Measurements from ENCODE around the gene PRDM16. TPM values are rescaled to one million over a fixed set of nuclear protein-coding genes. Genes with fewer than 3 reads are reported as not detected.

Gene PRDM16
- total RNA-seq, 1 donor from 2014 or later = 0.43 TPM

- no peaks in the 10 kb centered on the region for H3K9me3 ChIP-seq (ENCODE audit: insufficient read depth, low read depth, low read length)
- no peak overlapping the region for H3K27ac ChIP-seq (ENCODE audit: low read depth, low read length)
- Mint-ChIP-seq H3K27ac (ENCODE audit: unreplicated experiment) (no peak overlapping the region), H3K27me3 (ENCODE audit: low read depth, unreplicated experiment) (peaks cover 39% of the 10 kb centered on the region), H3K36me3 (ENCODE audit: low read depth, unreplicated experiment) (no peaks in the 10 kb centered on the region), H3K9me3 (ENCODE audit: unreplicated experiment) (no peaks in the 10 kb centered on the region), H3K4me1 (ENCODE audit: low read depth, unreplicated experiment) (no peaks in the 10 kb centered on the region), H3K4me3 (ENCODE audit: unreplicated experiment) (peak overlapping the region; percentile 50)
- H3K4me2 ChIP-seq (ENCODE audit: low read length) = peak overlapping the region; percentile 83
- H4K20me1 ChIP-seq (ENCODE audit: insufficient read depth, low read length) = peaks cover 23% of the 10 kb centered on the region
- H3K36me3 ChIP-seq (ENCODE audit: insufficient read depth, low read length) = no peaks in the 10 kb centered on the region
- H3K79me2 ChIP-seq (ENCODE audit: insufficient read depth, low read length) = peaks cover 19% of the 10 kb centered on the region
- no peak overlapping the region for H3K9ac ChIP-seq (ENCODE audit: low read length)
- FAIRE-seq (no peak), DNase-seq (ENCODE audit: low read depth) (no peak)
- H3K27me3 ChIP-seq (ENCODE audit: insufficient read depth, low read length) = peaks cover 20% of the 10 kb centered on the region
- H3K4me1 ChIP-seq (ENCODE audit: insufficient read depth, low read length) = peaks cover 5% of the 10 kb centered on the region
- TF ChIP-seq CTCF (IDR thresholded peaks at IDR 0.05; ENCODE audit: insufficient read depth, low read depth, low read length) = peak; percentile 6
- no peak for TF ChIP-seq EZH2 (IDR thresholded peaks at IDR 0.05; ENCODE audit: insufficient read depth, low read length)
- no peak overlapping the region for H3K4me3 ChIP-seq (ENCODE audit: insufficient read depth, low read depth, low read length)
- H2AFZ ChIP-seq (ENCODE audit: low read depth, low read length) = no peak overlapping the region
Observed at GRCh38 chr1:3066250-3066711, 2.7 kb upstream of the PRDM16 start.

GRCh38 chr1:3066826-3067225, 2.2 kb upstream of the PRDM16 start:
- no peaks in the 10 kb centered on the region for H3K36me3 ChIP-seq (ENCODE audit: insufficient read depth, low read length)
- no peak overlapping the region for H3K27ac ChIP-seq (ENCODE audit: low read depth, low read length)
- H3K4me2 ChIP-seq (ENCODE audit: low read length) = peak overlapping the region; percentile 83
- H3K79me2 ChIP-seq (ENCODE audit: insufficient read depth, low read length) = peaks cover 24% of the 10 kb centered on the region
- H2AFZ ChIP-seq (ENCODE audit: low read depth, low read length) = no peak overlapping the region
- no peaks in the 10 kb centered on the region for H3K36me3 Mint-ChIP-seq (ENCODE audit: low read depth, unreplicated experiment)
- H3K9me3 ChIP-seq (ENCODE audit: insufficient read depth, low read depth, low read length) = no peaks in the 10 kb centered on the region
- H3K4me1 Mint-ChIP-seq (ENCODE audit: low read depth, unreplicated experiment) = no peaks in the 10 kb centered on the region
- TF ChIP-seq EZH2 (IDR thresholded peaks at IDR 0.05; ENCODE audit: insufficient read depth, low read length) = no peak
- TF ChIP-seq CTCF (IDR thresholded peaks at IDR 0.05; ENCODE audit: insufficient read depth, low read depth, low read length) = no peak
- peaks cover 26% of the 10 kb centered on the region for H4K20me1 ChIP-seq (ENCODE audit: insufficient read depth, low read length)
- no peak overlapping the region for H3K27ac Mint-ChIP-seq (ENCODE audit: unreplicated experiment)
- H3K4me3 Mint-ChIP-seq (ENCODE audit: unreplicated experiment) = no peak overlapping the region
- no peak overlapping the region for H3K4me3 ChIP-seq (ENCODE audit: insufficient read depth, low read depth, low read length)
- peaks cover 43% of the 10 kb centered on the region for H3K27me3 Mint-ChIP-seq (ENCODE audit: low read depth, unreplicated experiment)
- no peak overlapping the region for H3K9ac ChIP-seq (ENCODE audit: low read length)
- FAIRE-seq (no peak), DNase-seq (ENCODE audit: low read depth) (no peak)
- H3K27me3 ChIP-seq (ENCODE audit: insufficient read depth, low read length) = peaks cover 20% of the 10 kb centered on the region
- H3K9me3 Mint-ChIP-seq (ENCODE audit: unreplicated experiment) = no peaks in the 10 kb centered on the region
- H3K4me1 ChIP-seq (ENCODE audit: insufficient read depth, low read length) = peaks cover 10% of the 10 kb centered on the region

GRCh38 chr1:3067301-3067670, 1.7 kb upstream of the PRDM16 start:
- peaks cover 46% of the 10 kb centered on the region for H3K27me3 Mint-ChIP-seq (ENCODE audit: low read depth, unreplicated experiment)
- Histone ChIP-seq H3K36me3 (ENCODE audit: insufficient read depth, low read length) (no peaks in the 10 kb centered on the region), H3K9ac (ENCODE audit: low read length) (no peak overlapping the region), H4K20me1 (ENCODE audit: insufficient read depth, low read length) (peaks cover 31% of the 10 kb centered on the region), H3K9me3 (ENCODE audit: insufficient read depth, low read depth, low read length) (no peaks in the 10 kb centered on the region), H3K4me3 (ENCODE audit: insufficient read depth, low read depth, low read length) (no peak overlapping the region), H3K79me2 (ENCODE audit: insufficient read depth, low read length) (peaks cover 29% of the 10 kb centered on the region), H3K4me2 (ENCODE audit: low read length) (peak overlapping the region; percentile 83), H3K27me3 (ENCODE audit: insufficient read depth, low read length) (peaks cover 19% of the 10 kb centered on the region), H2AFZ (ENCODE audit: low read depth, low read length) (no peak overlapping the region), H3K27ac (ENCODE audit: low read depth, low read length) (no peak overlapping the region), H3K4me1 (ENCODE audit: insufficient read depth, low read length) (peaks cover 14% of the 10 kb centered on the region)
- H3K27ac Mint-ChIP-seq (ENCODE audit: unreplicated experiment) = no peak overlapping the region
- no peaks in the 10 kb centered on the region for H3K36me3 Mint-ChIP-seq (ENCODE audit: low read depth, unreplicated experiment)
- H3K4me3 Mint-ChIP-seq (ENCODE audit: unreplicated experiment) = no peak overlapping the region
- TF ChIP-seq EZH2 (IDR thresholded peaks at IDR 0.05; ENCODE audit: insufficient read depth, low read length) (no peak), CTCF (IDR thresholded peaks at IDR 0.05; ENCODE audit: insufficient read depth, low read depth, low read length) (no peak)
- no peaks in the 10 kb centered on the region for H3K9me3 Mint-ChIP-seq (ENCODE audit: unreplicated experiment)
- DNase-seq (ENCODE audit: low read depth) (no peak), FAIRE-seq (no peak)
- H3K4me1 Mint-ChIP-seq (ENCODE audit: low read depth, unreplicated experiment) = no peaks in the 10 kb centered on the region

Measured in astrocyte (in vitro differentiated cells and primary cell).